HepG2 (cell line): ENCODE data around the gene PPP1R3C. TPM values are rescaled to one million over a fixed set of nuclear protein-coding genes. Genes with fewer than 3 reads are reported as not detected.

Experiments used
- ATF1 ChIP-seq: IDR thresholded peaks from 2 replicates; pipeline ENCODE4 v1.6.1; 2016; ENCODE audit warnings: mild to moderate bottlenecking, control low read depth
- CBX5 ChIP-seq: sonication (generic); formaldehyde crosslinking; IDR thresholded peaks from 2 replicates; pipeline ENCODE4 v1.4.0; 2020; ENCODE audit warnings: missing genetic modification reagents, borderline replicate concordance
- CEBPB ChIP-seq: IDR thresholded peaks from 2 replicates; pipeline ENCODE4 v1.6.1; 2011; ENCODE audit warnings: low read depth, low read length, improper control_type of control experiment, borderline replicate concordance
- CHD2 ChIP-seq: IDR thresholded peaks from 2 replicates; pipeline ENCODE4 v1.6.1; 2011; ENCODE audit warnings: low read depth, low read length, improper control_type of control experiment
- CREB1 ChIP-seq, 2 experiments: fragments of 450-650 bp in 1 of 2; IDR thresholded peaks; 2 replicates each; pipeline ENCODE4 v1.6.1; 2016 to 2017; ENCODE audit warnings: control low read depth in 1 of 2, mild to moderate bottlenecking in 1 of 2, missing compliant biosample characterization in 1 of 2, missing genetic modification characterization in 1 of 2
- GATAD2A ChIP-seq: IDR thresholded peaks from 2 replicates; pipeline ENCODE4 v1.6.1; 2016
- GZF1 ChIP-seq: sonication (generic); formaldehyde crosslinking; IDR thresholded peaks from 2 replicates; pipeline ENCODE4 v1.5.1; 2020; ENCODE audit warnings: mild to moderate bottlenecking, missing genetic modification reagents
- MATR3 ChIP-seq: sonication (generic); formaldehyde crosslinking; IDR thresholded peaks from 2 replicates; pipeline ENCODE4 v1.4.0; 2020; ENCODE audit warnings: missing genetic modification reagents
- NFE2L2 ChIP-seq: fragments of 150-350 bp; IDR thresholded peaks from 2 replicates; pipeline ENCODE4 v1.6.1; 2014; ENCODE audit warnings: low read length
- SETDB1 ChIP-seq: sonication (generic); formaldehyde crosslinking; IDR thresholded peaks from 2 replicates; pipeline ENCODE4 v1.5.1; 2020; ENCODE audit warnings: missing genetic modification reagents, mild to moderate bottlenecking, borderline replicate concordance
- ZBTB20 ChIP-seq: sonication (generic); formaldehyde crosslinking; IDR thresholded peaks from 2 replicates; pipeline ENCODE4 v1.8.1; 2023; ENCODE audit warnings: missing genetic modification reagents, low read depth, mild to moderate bottlenecking, borderline replicate concordance
- ZNF124 ChIP-seq: sonication (generic); formaldehyde crosslinking; IDR thresholded peaks from 2 replicates; pipeline ENCODE4 v1.4.0; 2020; ENCODE audit warnings: missing genetic modification reagents
- ZNF160 ChIP-seq: sonication (generic); formaldehyde crosslinking; IDR thresholded peaks from 2 replicates; pipeline ENCODE4 v1.8.0; 2022; ENCODE audit warnings: mild to moderate bottlenecking, inconsistent platforms, missing genetic modification reagents
- ZNF205 ChIP-seq: IDR thresholded peaks from 2 replicates; pipeline ENCODE4 v1.6.1; 2018; ENCODE audit warnings: missing biosample characterization, missing genetic modification reagents
- ZNF484 ChIP-seq: sonication (generic); formaldehyde crosslinking; IDR thresholded peaks from 2 replicates; pipeline ENCODE4 v1.5.1; 2020; ENCODE audit warnings: mild to moderate bottlenecking, low read depth, missing genetic modification reagents, borderline replicate concordance
- ZNF558 ChIP-seq: sonication (generic); formaldehyde crosslinking; IDR thresholded peaks from 2 replicates; pipeline ENCODE4 v1.9.0; 2022; ENCODE audit warnings: mild to moderate bottlenecking, missing genetic modification reagents, borderline replicate concordance
- ZNF616 ChIP-seq: sonication (generic); formaldehyde crosslinking; IDR thresholded peaks from 2 replicates; pipeline ENCODE4 v1.5.0; 2020; ENCODE audit warnings: low read depth, mild to moderate bottlenecking, missing genetic modification reagents
- ZNF709 ChIP-seq: sonication (generic); formaldehyde crosslinking; IDR thresholded peaks from 2 replicates; pipeline ENCODE4 v1.5.0; 2020; ENCODE audit warnings: mild to moderate bottlenecking, missing genetic modification reagents
- ZNF746 ChIP-seq: sonication (generic); formaldehyde crosslinking; IDR thresholded peaks from 2 replicates; pipeline ENCODE4 v1.8.0; 2022; ENCODE audit warnings: mild to moderate bottlenecking, missing genetic modification reagents
- polyA plus RNA-seq, 8 experiments: library from polyadenylated mRNA; depleted of rRNA in 3 of 8; stranded (reverse) in 7 of 8; unstranded in 1 of 8; fragments of >200 nt; fragmentation: Illumina TruSeq in 4 of 8; extraction: Trizol in 4 of 8; gene quantifications; 2 replicates each; pipeline versions ENCODE4 v1.2.1 to v1.2.3, GENCODE V29; 2011 to 2016; ENCODE audit warnings: low read depth in 4 of 8, missing spikeins in 1 of 8, mixed read lengths in 1 of 8; ENCODE audit not compliant: insufficient read depth in 1 of 8
- total RNA-seq, 5 experiments: library from RNA; depleted of rRNA; stranded (reverse); fragments of >200 nt; fragmentation: Illumina TruSeq; extraction: Trizol; gene quantifications; 2 replicates each; pipeline ENCODE4 v1.2.3, GENCODE V29; 2016; ENCODE audit warnings: low read depth in 1 of 5
- TF ChIP-seq, protein P1 (sequence below): sonication (generic); formaldehyde crosslinking; IDR thresholded peaks from 2 replicates; pipeline ENCODE4 v1.4.0; 2020; ENCODE audit warnings: mild to moderate bottlenecking, missing genetic modification reagents
- TF ChIP-seq, protein P2 (sequence below), 2 experiments: IDR thresholded peaks; 2 replicates each; pipeline ENCODE4 v1.6.1; 2011 to 2012; ENCODE audit warnings: low read length in 2 of 2, borderline replicate concordance in 1 of 2, low read depth in 1 of 2, mild to moderate bottlenecking in 1 of 2, moderate library complexity in 1 of 2
- TF ChIP-seq, protein P3 (sequence below): sonication (generic); formaldehyde crosslinking; IDR thresholded peaks from 2 replicates; pipeline ENCODE4 v1.5.0; 2020; ENCODE audit warnings: mild to moderate bottlenecking, missing genetic modification reagents, moderate library complexity
- TF ChIP-seq, protein P4 (sequence below): sonication (generic); formaldehyde crosslinking; IDR thresholded peaks from 2 replicates; pipeline ENCODE4 v1.4.0; 2020; ENCODE audit warnings: mild to moderate bottlenecking, low read depth, missing genetic modification reagents

The PPP1R3C gene
- total and polyA plus RNA-seq, 2 of the 13 experiments (the other 11 are each of a cell fraction or from before 2014, with no cell fraction given), result 13.3 to 14.8 TPM

DNA sequence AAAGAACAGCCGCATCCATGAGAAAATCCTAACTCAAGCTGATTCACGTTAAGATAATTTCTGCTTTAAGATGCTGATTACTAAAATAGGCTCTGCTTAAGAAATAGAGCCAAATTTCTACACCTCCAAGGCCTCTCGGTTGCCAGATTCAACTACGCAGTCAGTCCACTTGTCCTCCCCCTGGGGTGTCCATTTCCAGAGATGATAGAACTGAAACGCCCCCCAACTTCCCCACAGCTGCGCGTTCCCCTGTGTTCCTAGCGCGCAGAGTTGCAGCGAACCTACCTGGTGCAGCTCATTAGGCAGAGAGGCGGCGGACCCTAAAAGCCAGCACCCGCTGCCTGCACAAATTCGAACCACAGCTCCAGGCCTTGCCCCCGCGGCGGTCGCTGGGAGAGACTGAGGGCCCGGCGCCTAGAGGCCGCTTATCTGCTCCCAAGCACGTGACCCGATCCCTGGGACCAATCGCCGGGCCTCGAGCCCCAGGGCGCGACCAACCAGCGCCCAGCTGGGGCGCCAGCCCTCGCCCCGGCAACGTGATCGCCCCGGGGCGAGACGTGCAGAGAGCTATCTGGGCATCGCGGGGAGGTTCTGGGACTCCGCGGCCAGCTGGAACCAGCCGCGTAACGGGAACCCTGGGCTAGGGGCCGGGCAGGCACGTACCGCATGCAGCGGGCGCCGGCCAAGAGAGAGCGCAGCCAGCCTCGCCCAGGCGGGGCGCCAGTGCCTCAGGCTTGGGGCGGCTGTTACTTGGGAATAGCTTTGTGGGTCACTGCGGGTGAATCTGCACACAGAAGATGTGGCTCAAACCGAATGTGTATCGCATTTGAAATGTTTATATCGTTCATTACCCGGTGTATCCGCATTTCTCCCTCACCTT is at the start of gene PPP1R3C (continued):
- peak; percentile 84; the same call in 1 of the 2 replicates for TF ChIP-seq SETDB1 (CRISPR knock-in tag)
- peak; percentile 94 for TF ChIP-seq GZF1 (CRISPR knock-in tag)
- TF ChIP-seq ZNF746, result peak; percentile 87
- peak; percentile 97 for TF ChIP-seq ZNF205
- peak; percentile 99 for TF ChIP-seq ZNF558 (CRISPR knock-in tag)
- TF ChIP-seq NFE2L2, result no peak
- TF ChIP-seq, protein P1, sequence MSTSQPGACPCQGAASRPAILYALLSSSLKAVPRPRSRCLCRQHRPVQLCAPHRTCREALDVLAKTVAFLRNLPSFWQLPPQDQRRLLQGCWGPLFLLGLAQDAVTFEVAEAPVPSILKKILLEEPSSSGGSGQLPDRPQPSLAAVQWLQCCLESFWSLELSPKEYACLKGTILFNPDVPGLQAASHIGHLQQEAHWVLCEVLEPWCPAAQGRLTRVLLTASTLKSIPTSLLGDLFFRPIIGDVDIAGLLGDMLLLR (CRISPR knock-in tag), result peak; percentile 76; the same call in 1 of the 2 replicates
- no peak for TF ChIP-seq ZNF484 (CRISPR knock-in tag)
- TF ChIP-seq, protein P2, sequence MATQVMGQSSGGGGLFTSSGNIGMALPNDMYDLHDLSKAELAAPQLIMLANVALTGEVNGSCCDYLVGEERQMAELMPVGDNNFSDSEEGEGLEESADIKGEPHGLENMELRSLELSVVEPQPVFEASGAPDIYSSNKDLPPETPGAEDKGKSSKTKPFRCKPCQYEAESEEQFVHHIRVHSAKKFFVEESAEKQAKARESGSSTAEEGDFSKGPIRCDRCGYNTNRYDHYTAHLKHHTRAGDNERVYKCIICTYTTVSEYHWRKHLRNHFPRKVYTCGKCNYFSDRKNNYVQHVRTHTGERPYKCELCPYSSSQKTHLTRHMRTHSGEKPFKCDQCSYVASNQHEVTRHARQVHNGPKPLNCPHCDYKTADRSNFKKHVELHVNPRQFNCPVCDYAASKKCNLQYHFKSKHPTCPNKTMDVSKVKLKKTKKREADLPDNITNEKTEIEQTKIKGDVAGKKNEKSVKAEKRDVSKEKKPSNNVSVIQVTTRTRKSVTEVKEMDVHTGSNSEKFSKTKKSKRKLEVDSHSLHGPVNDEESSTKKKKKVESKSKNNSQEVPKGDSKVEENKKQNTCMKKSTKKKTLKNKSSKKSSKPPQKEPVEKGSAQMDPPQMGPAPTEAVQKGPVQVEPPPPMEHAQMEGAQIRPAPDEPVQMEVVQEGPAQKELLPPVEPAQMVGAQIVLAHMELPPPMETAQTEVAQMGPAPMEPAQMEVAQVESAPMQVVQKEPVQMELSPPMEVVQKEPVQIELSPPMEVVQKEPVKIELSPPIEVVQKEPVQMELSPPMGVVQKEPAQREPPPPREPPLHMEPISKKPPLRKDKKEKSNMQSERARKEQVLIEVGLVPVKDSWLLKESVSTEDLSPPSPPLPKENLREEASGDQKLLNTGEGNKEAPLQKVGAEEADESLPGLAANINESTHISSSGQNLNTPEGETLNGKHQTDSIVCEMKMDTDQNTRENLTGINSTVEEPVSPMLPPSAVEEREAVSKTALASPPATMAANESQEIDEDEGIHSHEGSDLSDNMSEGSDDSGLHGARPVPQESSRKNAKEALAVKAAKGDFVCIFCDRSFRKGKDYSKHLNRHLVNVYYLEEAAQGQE (IDR thresholded peaks at IDR 0.05; ENCODE audit: borderline replicate concordance in 1 of 2, low read depth in 1 of 2, low read length in 2 of 2), result peak in 1 of 2 experiments; percentile 58; a peak in 1 of 4 replicates
- TF ChIP-seq ZNF616 (CRISPR knock-in tag), result peak; percentile 86
- TF ChIP-seq ATF1 (CRISPR knock-in tag), result peak; percentile 43
- peak; percentile 98 for TF ChIP-seq ZNF709
- TF ChIP-seq CBX5 (CRISPR knock-in tag), result peak; percentile 74; the same call in 1 of the 2 replicates
- TF ChIP-seq MATR3 (CRISPR knock-in tag), result no peak
- no peak for TF ChIP-seq CEBPB
- TF ChIP-seq ZBTB20 (CRISPR knock-in tag), result peak; percentile 96; the same call in 1 of the 2 replicates
- TF ChIP-seq, protein P3, sequence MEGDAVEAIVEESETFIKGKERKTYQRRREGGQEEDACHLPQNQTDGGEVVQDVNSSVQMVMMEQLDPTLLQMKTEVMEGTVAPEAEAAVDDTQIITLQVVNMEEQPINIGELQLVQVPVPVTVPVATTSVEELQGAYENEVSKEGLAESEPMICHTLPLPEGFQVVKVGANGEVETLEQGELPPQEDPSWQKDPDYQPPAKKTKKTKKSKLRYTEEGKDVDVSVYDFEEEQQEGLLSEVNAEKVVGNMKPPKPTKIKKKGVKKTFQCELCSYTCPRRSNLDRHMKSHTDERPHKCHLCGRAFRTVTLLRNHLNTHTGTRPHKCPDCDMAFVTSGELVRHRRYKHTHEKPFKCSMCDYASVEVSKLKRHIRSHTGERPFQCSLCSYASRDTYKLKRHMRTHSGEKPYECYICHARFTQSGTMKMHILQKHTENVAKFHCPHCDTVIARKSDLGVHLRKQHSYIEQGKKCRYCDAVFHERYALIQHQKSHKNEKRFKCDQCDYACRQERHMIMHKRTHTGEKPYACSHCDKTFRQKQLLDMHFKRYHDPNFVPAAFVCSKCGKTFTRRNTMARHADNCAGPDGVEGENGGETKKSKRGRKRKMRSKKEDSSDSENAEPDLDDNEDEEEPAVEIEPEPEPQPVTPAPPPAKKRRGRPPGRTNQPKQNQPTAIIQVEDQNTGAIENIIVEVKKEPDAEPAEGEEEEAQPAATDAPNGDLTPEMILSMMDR (CRISPR knock-in tag), result peak; percentile 76
- TF ChIP-seq CREB1 (IDR thresholded peaks at IDR 0.05), result no peak
- no peak for TF ChIP-seq CREB1 (CRISPR knock-in tag; IDR thresholded peaks at IDR 0.05)
- peak; percentile 87; the same call in 1 of the 2 replicates for TF ChIP-seq ZNF124 (CRISPR knock-in tag)
- 0 out of 2 replicates have a peak, but pooled peaks have one; percentile 24 for TF ChIP-seq ZNF160 (CRISPR knock-in tag)
- TF ChIP-seq, protein P4, sequence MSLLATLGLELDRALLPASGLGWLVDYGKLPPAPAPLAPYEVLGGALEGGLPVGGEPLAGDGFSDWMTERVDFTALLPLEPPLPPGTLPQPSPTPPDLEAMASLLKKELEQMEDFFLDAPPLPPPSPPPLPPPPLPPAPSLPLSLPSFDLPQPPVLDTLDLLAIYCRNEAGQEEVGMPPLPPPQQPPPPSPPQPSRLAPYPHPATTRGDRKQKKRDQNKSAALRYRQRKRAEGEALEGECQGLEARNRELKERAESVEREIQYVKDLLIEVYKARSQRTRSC (CRISPR knock-in tag), result peak; percentile 42; the same call in 1 of the 2 replicates
- TF ChIP-seq CHD2, result no peak
- peak; percentile 82 for TF ChIP-seq GATAD2A (CRISPR knock-in tag)
